IMR-90 (cell line): ENCODE results near the gene SSBP3.

Experiments used
- BHLHE40 ChIP-seq: fragments of 150-350 bp; IDR thresholded peaks from 2 replicates; pipeline ENCODE4 v1.6.1; 2016; ENCODE audit warnings: mild to moderate bottlenecking, low read depth, low read length
- CEBPB ChIP-seq: IDR thresholded peaks from 2 replicates; pipeline ENCODE4 v1.6.1; 2012; ENCODE audit warnings: low read depth, low read length, improper control_type of control experiment
- CHD1 ChIP-seq: IDR thresholded peaks from 2 replicates; pipeline ENCODE4 v1.6.1; 2012; ENCODE audit warnings: low read depth, low read length, improper control_type of control experiment
- FOS ChIP-seq: fragments of 150-350 bp; IDR thresholded peaks from 2 replicates; pipeline ENCODE4 v1.6.1; 2016; ENCODE audit warnings: low read depth, low read length
- MXI1 ChIP-seq: IDR thresholded peaks from 2 replicates; pipeline ENCODE4 v1.6.1; 2012; ENCODE audit warnings: low read depth, mild to moderate bottlenecking, low read length, moderate library complexity, borderline replicate concordance
- POLR2A ChIP-seq: IDR thresholded peaks from 2 replicates; pipeline ENCODE4 v1.6.1; 2012; ENCODE audit warnings: mild to moderate bottlenecking, low read depth, low read length
- RAD21 ChIP-seq: IDR thresholded peaks from 2 replicates; pipeline ENCODE4 v1.6.1; 2012; ENCODE audit warnings: low read length, improper control_type of control experiment
- SMC3 ChIP-seq: fragments of 150-350 bp; IDR thresholded peaks from 2 replicates; pipeline ENCODE4 v1.6.1; 2016; ENCODE audit warnings: low read depth, mild to moderate bottlenecking, antibody characterized with exemption, low read length, moderate library complexity
- TF ChIP-seq, protein P1 (sequence below): conservative IDR thresholded peaks from 2 replicates; pipeline ENCODE4 v1.5.1; 2012; ENCODE audit warnings: mild to moderate bottlenecking, low read depth, low read length, improper control_type of control experiment
- TF ChIP-seq, protein P2 (sequence below): fragments of 150-350 bp; IDR thresholded peaks from 2 replicates; pipeline ENCODE4 v1.6.1; 2017; ENCODE audit warnings: mild to moderate bottlenecking, antibody characterized with exemption, low read length, low read depth
- TF ChIP-seq, protein P3 (sequence below): fragments of 150-350 bp; IDR thresholded peaks from 2 replicates; pipeline ENCODE4 v1.6.1; 2016; ENCODE audit warnings: low read depth, mild to moderate bottlenecking, low read length, moderate library complexity, borderline replicate concordance

DNA sequence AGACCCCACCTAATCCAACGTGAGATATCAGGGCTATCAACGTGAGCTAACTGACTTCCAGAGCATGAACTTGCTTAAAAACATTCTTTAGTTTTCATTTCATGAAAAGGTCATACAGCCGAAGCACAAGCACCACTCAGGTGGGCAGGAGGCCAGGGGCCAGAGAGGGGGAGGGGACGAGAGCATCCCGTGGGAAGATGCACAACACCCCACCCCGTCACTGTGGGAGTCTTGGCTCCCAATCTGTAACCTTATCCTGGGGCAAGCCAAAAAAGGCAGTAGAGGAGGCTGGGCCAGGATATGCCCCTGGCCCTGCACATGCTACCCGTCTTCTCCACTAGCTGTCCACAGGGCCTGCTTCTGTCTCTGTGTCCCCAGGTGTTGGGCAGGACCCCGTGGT, 31.4 kb downstream of the SSBP3 start:
- TF ChIP-seq, protein P1, sequence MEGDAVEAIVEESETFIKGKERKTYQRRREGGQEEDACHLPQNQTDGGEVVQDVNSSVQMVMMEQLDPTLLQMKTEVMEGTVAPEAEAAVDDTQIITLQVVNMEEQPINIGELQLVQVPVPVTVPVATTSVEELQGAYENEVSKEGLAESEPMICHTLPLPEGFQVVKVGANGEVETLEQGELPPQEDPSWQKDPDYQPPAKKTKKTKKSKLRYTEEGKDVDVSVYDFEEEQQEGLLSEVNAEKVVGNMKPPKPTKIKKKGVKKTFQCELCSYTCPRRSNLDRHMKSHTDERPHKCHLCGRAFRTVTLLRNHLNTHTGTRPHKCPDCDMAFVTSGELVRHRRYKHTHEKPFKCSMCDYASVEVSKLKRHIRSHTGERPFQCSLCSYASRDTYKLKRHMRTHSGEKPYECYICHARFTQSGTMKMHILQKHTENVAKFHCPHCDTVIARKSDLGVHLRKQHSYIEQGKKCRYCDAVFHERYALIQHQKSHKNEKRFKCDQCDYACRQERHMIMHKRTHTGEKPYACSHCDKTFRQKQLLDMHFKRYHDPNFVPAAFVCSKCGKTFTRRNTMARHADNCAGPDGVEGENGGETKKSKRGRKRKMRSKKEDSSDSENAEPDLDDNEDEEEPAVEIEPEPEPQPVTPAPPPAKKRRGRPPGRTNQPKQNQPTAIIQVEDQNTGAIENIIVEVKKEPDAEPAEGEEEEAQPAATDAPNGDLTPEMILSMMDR, result no peak
- TF ChIP-seq POLR2A (no peak), RAD21 (no peak), FOS (no peak), MXI1 (no peak), SMC3 (no peak), CEBPB (no peak), CHD1 (no peak), BHLHE40 (no peak)
- TF ChIP-seq, protein P2, sequence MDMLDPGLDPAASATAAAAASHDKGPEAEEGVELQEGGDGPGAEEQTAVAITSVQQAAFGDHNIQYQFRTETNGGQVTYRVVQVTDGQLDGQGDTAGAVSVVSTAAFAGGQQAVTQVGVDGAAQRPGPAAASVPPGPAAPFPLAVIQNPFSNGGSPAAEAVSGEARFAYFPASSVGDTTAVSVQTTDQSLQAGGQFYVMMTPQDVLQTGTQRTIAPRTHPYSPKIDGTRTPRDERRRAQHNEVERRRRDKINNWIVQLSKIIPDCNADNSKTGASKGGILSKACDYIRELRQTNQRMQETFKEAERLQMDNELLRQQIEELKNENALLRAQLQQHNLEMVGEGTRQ, result no peak
- TF ChIP-seq, protein P3, sequence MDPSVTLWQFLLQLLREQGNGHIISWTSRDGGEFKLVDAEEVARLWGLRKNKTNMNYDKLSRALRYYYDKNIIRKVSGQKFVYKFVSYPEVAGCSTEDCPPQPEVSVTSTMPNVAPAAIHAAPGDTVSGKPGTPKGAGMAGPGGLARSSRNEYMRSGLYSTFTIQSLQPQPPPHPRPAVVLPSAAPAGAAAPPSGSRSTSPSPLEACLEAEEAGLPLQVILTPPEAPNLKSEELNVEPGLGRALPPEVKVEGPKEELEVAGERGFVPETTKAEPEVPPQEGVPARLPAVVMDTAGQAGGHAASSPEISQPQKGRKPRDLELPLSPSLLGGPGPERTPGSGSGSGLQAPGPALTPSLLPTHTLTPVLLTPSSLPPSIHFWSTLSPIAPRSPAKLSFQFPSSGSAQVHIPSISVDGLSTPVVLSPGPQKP, result no peak
